Osteoblast (primary cell): ENCODE data around the gene CSTF2. TPM values are rescaled to one million over a fixed set of nuclear protein-coding genes. Genes with fewer than 3 reads are reported as not detected.

Experiments
- DNase-seq: peaks from one replicate; pipeline ENCODE4 v3.0.0; 2011; ENCODE audit warnings: low spot score, mixed read lengths; ENCODE audit not compliant: insufficient read length; ENCODE audit errors: missing footprints
- H2AFZ ChIP-seq: 2 replicates; pipeline ENCODE4 v1.6.0; 2011; ENCODE audit warnings: mild to moderate bottlenecking, low read length
- H3K27ac ChIP-seq: 2 replicates; pipeline ENCODE4 v1.5.1; 2011; ENCODE audit warnings: mild to moderate bottlenecking, low read depth, low read length, moderate library complexity
- H3K27me3 ChIP-seq: 2 replicates; pipeline ENCODE4 v1.6.0; 2012; ENCODE audit warnings: mild to moderate bottlenecking, control low read depth, inconsistent platforms, low read length, moderate library complexity; ENCODE audit not compliant: insufficient read depth
- H3K36me3 ChIP-seq: 2 replicates; pipeline ENCODE4 v1.5.1; 2011; ENCODE audit warnings: mild to moderate bottlenecking, low read length, control low read depth, moderate library complexity; ENCODE audit not compliant: insufficient read depth
- H3K4me1 ChIP-seq: 2 replicates; pipeline ENCODE4 v1.5.1; 2011; ENCODE audit warnings: mild to moderate bottlenecking, low read length, control low read depth, moderate library complexity; ENCODE audit not compliant: insufficient read depth
- H3K4me2 ChIP-seq: 2 replicates; pipeline ENCODE4 v1.6.0; 2011; ENCODE audit warnings: mild to moderate bottlenecking, low read length; ENCODE audit not compliant: insufficient read depth
- H3K4me3 ChIP-seq: fragments of 200-600 bp; sonication (generic); 3 replicates; pipeline ENCODE4 v1.5.1; 2012; ENCODE audit warnings: mild to moderate bottlenecking, low read length, inconsistent platforms; ENCODE audit not compliant: insufficient read depth
- H3K79me2 ChIP-seq: 2 replicates; pipeline ENCODE4 v1.6.0; 2012; ENCODE audit warnings: mild to moderate bottlenecking, low read length, control low read depth, inconsistent platforms; ENCODE audit not compliant: insufficient read depth
- H3K9me3 ChIP-seq: 2 replicates; pipeline ENCODE4 v1.5.1; 2011; ENCODE audit warnings: low read depth, low read length, control low read depth
- H4K20me1 ChIP-seq: 2 replicates; pipeline ENCODE4 v1.6.0; 2012; ENCODE audit warnings: mild to moderate bottlenecking, low read length, control low read depth; ENCODE audit not compliant: insufficient read depth
- total RNA-seq: library from RNA; depleted of rRNA; stranded (reverse); fragments of >200 nt; gene quantifications from 2 replicates; pipeline ENCODE4 v1.2.3, GENCODE V29; 2012
- TF ChIP-seq, protein P1 (sequence below): IDR thresholded peaks from 2 replicates; pipeline ENCODE4 v1.5.1; 2011; ENCODE audit warnings: mild to moderate bottlenecking, low read depth, low read length, moderate library complexity; ENCODE audit errors: extremely low read depth

Gene CSTF2
- total RNA-seq, 1 donor = 8.7 TPM

DNA sequence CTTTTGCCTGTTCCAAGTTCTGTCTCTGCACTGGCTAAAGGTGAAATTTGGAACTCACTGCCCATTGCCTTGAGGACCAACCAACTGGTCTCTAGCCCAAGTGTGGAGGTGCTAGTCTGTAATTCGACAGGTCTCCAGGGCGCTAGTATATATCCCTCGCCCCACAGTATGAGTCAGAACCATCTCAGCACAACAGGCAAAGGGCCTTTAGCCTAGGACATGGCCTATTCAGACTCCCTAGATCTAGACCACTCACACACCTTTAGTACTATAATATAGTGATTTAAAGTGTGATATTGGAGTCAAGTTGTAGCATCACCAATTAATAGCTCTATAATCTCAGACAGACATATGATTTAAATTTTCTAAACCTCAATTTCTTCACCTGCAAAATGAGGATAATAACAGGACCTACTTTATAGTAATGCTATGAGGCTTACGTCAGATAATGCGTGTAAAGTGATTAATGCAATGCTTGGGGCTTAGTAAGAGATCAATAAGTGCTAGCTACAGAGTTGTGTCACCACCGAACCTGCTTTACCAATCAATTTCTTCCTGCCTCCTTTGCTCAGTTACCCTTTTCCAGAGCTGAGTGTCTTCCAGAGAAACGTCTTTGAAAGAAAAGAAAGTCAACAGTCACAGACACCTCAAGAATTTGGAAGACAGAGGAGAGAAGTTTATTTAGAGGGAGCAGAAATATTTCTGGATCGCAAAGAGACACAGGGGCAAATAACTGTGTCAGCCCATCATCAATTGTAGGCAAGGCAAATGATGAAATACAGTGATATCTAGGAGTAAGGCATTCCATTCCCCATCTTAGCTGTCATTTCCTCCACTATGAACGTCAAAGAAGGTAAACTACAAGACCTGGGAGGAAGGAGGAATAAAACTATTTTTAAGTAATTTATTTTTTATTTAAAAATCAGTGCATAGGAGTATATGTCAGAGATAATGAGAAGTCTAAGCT is 51.7 kb downstream of the CSTF2 start:
- no peak overlapping the region for H3K4me3 ChIP-seq
- H2AFZ ChIP-seq = no peak overlapping the region
- H3K4me2 ChIP-seq = no peak overlapping the region
- no peaks in the 10 kb centered on the region for H3K79me2 ChIP-seq
- no peak for DNase-seq
- H3K27ac ChIP-seq = no peak overlapping the region
- H3K36me3 ChIP-seq = no peaks in the 10 kb centered on the region
- no peaks in the 10 kb centered on the region for H3K9me3 ChIP-seq
- TF ChIP-seq, protein P1, sequence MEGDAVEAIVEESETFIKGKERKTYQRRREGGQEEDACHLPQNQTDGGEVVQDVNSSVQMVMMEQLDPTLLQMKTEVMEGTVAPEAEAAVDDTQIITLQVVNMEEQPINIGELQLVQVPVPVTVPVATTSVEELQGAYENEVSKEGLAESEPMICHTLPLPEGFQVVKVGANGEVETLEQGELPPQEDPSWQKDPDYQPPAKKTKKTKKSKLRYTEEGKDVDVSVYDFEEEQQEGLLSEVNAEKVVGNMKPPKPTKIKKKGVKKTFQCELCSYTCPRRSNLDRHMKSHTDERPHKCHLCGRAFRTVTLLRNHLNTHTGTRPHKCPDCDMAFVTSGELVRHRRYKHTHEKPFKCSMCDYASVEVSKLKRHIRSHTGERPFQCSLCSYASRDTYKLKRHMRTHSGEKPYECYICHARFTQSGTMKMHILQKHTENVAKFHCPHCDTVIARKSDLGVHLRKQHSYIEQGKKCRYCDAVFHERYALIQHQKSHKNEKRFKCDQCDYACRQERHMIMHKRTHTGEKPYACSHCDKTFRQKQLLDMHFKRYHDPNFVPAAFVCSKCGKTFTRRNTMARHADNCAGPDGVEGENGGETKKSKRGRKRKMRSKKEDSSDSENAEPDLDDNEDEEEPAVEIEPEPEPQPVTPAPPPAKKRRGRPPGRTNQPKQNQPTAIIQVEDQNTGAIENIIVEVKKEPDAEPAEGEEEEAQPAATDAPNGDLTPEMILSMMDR = no peak
- H3K27me3 ChIP-seq = peaks cover 10% of the 10 kb centered on the region
- H3K4me1 ChIP-seq = no peaks in the 10 kb centered on the region
- no peaks in the 10 kb centered on the region for H4K20me1 ChIP-seq

GRCh38 chrX:100874325-100874724 is 54.1 kb downstream of the CSTF2 start, which contains the start of gene NOX1:
NOX1 (minus strand) TSS chrX:100874359; CDS start chrX:100874139, 220 bp downstream.
- Histone ChIP-seq H3K79me2 (no peaks in the 10 kb centered on the region), H3K9me3 (no peaks in the 10 kb centered on the region), H3K4me1 (no peaks in the 10 kb centered on the region), H3K27ac (no peak within 1 kb of the TSS), H2AFZ (no peak within 1 kb of the TSS), H3K4me2 (no peak within 1 kb of the TSS), H3K27me3 (peaks cover 10% of the 10 kb centered on the region), H4K20me1 (no peaks in the 10 kb centered on the region), H3K4me3 (no peak within 1 kb of the TSS), H3K36me3 (no peaks in the 10 kb centered on the region)
- no peak for DNase-seq
- TF ChIP-seq, protein P1 = no peak

DNA sequence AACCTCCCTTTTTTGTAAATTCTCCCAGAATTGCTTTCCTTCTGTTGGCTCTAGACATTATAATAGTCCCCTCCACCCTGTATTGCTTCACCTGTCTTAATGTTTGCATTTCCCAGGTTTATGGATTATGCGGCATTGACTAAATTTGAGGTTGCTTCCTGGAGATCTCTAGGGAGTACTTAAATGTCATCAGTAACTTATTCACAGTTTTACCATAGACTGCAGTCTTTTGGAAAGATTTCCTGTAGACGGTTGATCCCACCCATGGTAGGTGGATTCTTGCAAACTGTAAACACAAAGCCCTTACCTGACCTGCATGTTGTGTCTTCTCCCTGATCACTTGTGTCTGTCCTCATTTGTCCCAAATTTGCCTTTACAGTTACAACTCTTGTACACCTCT is 60.2 kb downstream of the CSTF2 start:
- Histone ChIP-seq H3K79me2 (no peaks in the 10 kb centered on the region), H2AFZ (no peak overlapping the region), H3K9me3 (no peaks in the 10 kb centered on the region), H3K4me1 (no peaks in the 10 kb centered on the region), H3K4me2 (no peak overlapping the region), H3K4me3 (no peak overlapping the region), H4K20me1 (no peaks in the 10 kb centered on the region), H3K27ac (no peak overlapping the region), H3K36me3 (no peaks in the 10 kb centered on the region), H3K27me3 (peaks cover 10% of the 10 kb centered on the region)
- peak; percentile 52 for DNase-seq
- TF ChIP-seq, protein P1 = no peak

DNA sequence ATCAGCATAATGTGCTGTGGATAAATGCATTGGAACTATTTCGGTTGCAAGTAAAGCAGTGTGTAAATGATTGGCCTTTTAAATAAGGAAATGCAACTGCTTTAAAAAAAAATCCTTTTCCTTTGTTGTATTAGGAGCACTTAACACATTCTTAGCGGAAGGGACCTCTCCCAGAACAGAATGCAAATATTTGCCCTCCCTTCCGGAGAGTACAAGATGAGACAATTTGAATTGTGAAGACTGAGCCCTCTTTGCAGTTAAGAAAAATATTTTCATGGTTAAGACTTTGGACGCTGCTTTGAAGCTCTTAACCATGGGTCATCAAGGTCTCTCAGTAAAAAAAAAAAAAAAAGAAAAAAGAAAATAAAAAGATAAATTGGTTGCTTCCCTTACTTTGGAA is 63.5 kb downstream of the CSTF2 start:
- Histone ChIP-seq H2AFZ (no peak overlapping the region), H3K27ac (no peak overlapping the region), H3K27me3 (peaks cover 10% of the 10 kb centered on the region), H3K4me1 (no peaks in the 10 kb centered on the region), H3K79me2 (no peaks in the 10 kb centered on the region), H3K9me3 (no peaks in the 10 kb centered on the region), H3K4me3 (no peak overlapping the region), H3K4me2 (no peak overlapping the region), H4K20me1 (no peaks in the 10 kb centered on the region), H3K36me3 (no peaks in the 10 kb centered on the region)
- no peak for DNase-seq
- TF ChIP-seq, protein P1 = no peak
